ENCODE measurements around the gene TRIO.

TRIO gene

DNA sequence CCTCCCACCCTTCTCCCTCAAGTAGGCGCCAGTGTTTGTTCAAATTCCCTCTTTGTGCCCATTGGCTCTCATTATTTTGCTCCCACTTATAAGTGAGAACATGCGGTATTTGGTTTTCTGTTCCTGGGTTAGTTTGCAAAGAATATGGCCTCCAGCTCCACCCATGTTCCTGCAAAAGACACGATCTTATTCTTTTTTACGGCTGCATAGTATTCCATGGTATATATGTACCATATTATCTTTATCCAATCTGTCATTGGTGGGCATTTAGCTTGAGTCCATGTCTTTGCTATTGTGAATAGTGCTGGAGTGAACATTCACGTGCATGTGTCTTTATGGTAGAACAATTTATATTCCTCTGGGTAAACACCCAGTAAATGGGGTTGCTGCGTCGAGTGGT lies 375.5 kb downstream of the TRIO start:
- no peak for DNase-seq
- intact Hi-C loops (cut with DNase I; ENCODE audit: low total_unique reads): no loop called here
- H3K4me1 ChIP-seq: no peaks in the 10 kb centered on the region

DNA sequence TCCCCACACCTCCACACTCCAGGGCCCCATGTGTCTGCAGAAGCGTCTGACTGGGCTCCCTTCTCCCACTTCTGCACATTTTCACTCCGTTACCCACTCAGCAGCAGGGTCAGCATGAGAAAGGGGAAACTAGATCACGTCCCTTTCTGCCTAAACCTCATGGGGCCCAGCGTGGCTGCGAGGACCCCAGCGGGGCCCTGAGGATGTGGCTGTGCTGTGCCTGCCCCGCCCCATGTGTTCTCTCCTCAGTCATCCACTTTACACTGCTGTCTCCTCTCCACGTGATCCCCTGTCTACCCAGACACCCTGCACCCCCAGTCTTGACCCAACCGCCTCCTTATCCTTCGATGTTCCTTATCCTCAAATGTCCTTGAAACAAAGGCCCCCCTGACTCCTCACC lies 378.6 kb downstream of the TRIO start:
- TF ChIP-seq, protein P1, sequence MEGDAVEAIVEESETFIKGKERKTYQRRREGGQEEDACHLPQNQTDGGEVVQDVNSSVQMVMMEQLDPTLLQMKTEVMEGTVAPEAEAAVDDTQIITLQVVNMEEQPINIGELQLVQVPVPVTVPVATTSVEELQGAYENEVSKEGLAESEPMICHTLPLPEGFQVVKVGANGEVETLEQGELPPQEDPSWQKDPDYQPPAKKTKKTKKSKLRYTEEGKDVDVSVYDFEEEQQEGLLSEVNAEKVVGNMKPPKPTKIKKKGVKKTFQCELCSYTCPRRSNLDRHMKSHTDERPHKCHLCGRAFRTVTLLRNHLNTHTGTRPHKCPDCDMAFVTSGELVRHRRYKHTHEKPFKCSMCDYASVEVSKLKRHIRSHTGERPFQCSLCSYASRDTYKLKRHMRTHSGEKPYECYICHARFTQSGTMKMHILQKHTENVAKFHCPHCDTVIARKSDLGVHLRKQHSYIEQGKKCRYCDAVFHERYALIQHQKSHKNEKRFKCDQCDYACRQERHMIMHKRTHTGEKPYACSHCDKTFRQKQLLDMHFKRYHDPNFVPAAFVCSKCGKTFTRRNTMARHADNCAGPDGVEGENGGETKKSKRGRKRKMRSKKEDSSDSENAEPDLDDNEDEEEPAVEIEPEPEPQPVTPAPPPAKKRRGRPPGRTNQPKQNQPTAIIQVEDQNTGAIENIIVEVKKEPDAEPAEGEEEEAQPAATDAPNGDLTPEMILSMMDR (IDR thresholded peaks at IDR 0.05): no peak
- Histone ChIP-seq H3K4me1 (no peaks in the 10 kb centered on the region), H3K27ac (no peak overlapping the region), H3K9me3 (no peaks in the 10 kb centered on the region), H3K4me3 (no peak overlapping the region), H3K27me3 (no peaks in the 10 kb centered on the region), H3K36me3 (no peaks in the 10 kb centered on the region)
- DNase-seq: no peak
- intact Hi-C loops (cut with DNase I; ENCODE audit: low total_unique reads): no loop called here

More for the DNA sequence above, 375.5 kb downstream of the TRIO start:
- Histone ChIP-seq H3K27me3 (no peaks in the 10 kb centered on the region), H3K4me3 (no peak overlapping the region), H3K9me3 (no peaks in the 10 kb centered on the region), H3K27ac (no peak overlapping the region), H3K36me3 (no peaks in the 10 kb centered on the region)
- TF ChIP-seq, protein P1 (IDR thresholded peaks at IDR 0.05): no peak

DNA sequence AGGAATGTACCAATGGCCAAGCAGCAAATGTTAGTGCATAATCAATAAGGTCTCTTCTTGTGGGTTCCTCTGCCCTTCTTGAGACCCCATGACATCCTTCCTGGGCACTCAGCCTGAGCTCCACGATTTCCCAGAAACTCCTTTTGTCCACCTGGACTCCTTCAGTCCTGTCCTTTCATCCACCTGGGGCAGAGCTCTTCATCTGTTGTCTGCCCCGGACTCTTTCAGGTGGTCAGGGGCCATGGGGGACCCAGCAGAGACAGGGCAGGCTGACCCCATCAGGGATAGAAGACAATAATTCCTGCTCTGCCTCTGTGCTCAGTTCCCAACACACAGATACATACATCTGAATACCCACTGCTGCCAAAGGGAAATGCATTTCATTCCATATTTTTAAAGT lies 379.6 kb downstream of the TRIO start:
- Histone ChIP-seq H3K36me3 (no peaks in the 10 kb centered on the region), H3K4me1 (no peaks in the 10 kb centered on the region), H3K9me3 (no peaks in the 10 kb centered on the region), H3K27ac (no peak overlapping the region), H3K4me3 (no peak overlapping the region), H3K27me3 (no peaks in the 10 kb centered on the region)
- intact Hi-C loops (cut with DNase I; ENCODE audit: low total_unique reads): no loop called here
- DNase-seq: no peak
- TF ChIP-seq, protein P1 (IDR thresholded peaks at IDR 0.05): no peak

DNA sequence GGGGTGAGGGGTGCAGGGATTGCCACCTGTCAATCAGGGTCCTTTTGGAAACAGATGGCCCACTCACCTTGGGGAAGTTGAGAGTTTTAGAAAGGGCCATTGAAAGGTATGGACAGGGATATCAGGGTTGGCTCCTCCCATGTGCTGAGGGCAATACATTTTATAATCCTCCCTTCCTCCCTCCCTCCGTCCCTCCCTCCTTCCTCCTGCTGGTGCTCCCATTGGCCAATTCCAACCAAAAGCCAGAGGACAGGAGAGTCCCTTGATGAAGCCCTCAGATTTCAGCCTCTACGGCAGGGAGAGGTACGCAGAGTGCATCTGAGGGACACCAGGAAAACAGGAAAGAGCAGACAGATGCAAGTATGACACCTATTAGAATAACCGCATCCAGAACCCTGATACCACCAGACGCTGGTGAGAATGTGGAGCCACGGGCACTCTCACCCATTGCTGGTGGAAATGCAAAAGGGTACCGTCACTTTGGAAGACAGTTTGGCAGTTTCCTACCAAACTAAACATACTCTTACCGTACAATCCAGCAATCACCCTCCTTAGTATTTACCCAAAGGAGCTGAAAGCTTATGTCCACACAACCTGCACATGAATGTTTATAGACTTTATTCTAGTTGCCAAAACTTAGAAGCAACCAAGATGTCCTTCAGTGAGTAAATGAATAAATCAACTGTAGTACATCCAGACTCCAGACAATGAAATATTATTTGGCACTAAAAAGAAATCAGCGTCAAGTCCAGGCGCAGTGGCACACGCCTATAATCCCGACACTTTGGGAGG lies 380.3 kb downstream of the TRIO start:
- TF ChIP-seq, protein P1 (IDR thresholded peaks at IDR 0.05): no peak
- no peak overlapping the region for H3K4me3 ChIP-seq
- no peaks in the 10 kb centered on the region for H3K4me1 ChIP-seq
- no peaks in the 10 kb centered on the region for H3K36me3 ChIP-seq
- intact Hi-C loops (cut with DNase I; ENCODE audit: low total_unique reads): no loop called here
- no peaks in the 10 kb centered on the region for H3K9me3 ChIP-seq
- no peaks in the 10 kb centered on the region for H3K27me3 ChIP-seq
- H3K27ac ChIP-seq: no peak overlapping the region
- no peak for DNase-seq

DNA sequence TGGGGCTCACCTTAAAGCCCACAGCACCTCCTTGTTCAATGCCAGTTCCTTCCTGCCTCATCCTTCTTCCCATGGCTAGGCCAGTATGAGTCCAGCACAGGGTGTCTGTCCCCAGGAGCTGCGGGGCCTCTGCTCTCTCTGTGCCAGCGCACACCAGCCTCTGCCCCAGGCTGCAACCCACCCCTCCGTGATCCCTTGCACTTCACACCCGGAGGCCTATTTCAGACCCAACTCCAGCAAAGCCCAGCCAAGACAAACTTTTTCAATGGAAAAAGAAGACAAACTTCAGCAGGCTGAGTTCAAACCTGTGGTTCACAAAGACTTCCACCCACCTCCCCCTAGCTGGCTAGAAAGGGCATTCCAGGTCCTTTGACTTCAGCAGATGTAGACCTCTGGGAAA lies 382.3 kb downstream of the TRIO start:
- Histone ChIP-seq H3K27ac (no peak overlapping the region), H3K4me1 (no peaks in the 10 kb centered on the region)
- intact Hi-C loops (cut with DNase I; ENCODE audit: low total_unique reads): no loop called here

More for the DNA sequence above, 382.3 kb downstream of the TRIO start:
- Histone ChIP-seq H3K36me3 (no peaks in the 10 kb centered on the region), H3K27me3 (no peaks in the 10 kb centered on the region), H3K4me3 (no peak overlapping the region), H3K9me3 (no peaks in the 10 kb centered on the region)
- TF ChIP-seq, protein P1 (IDR thresholded peaks at IDR 0.05): no peak
- no peak for DNase-seq
